HFFc6 (cell line): ENCODE results near the gene FREM1. TPM values are rescaled to one million over a fixed set of nuclear protein-coding genes. Genes with fewer than 3 reads are reported as not detected.

Experiments
- DNase-seq: peaks from one replicate; pipeline ENCODE4 v3.0.0-alpha.2; 2018
- H3K27ac Mint-ChIP-seq: 2 replicates; pipeline ENCODE4 v1.8.0; 2020; ENCODE audit warnings: mild to moderate bottlenecking, mixed read lengths
- H3K27me3 Mint-ChIP-seq: 2 replicates; pipeline ENCODE4 v1.8.0; 2021; ENCODE audit warnings: mild to moderate bottlenecking, moderate library complexity, mixed read lengths; ENCODE audit not compliant: insufficient read depth
- H3K36me3 Mint-ChIP-seq: 2 replicates; pipeline ENCODE4 v1.8.0; 2021; ENCODE audit warnings: low read depth, mixed read lengths
- H3K4me1 Mint-ChIP-seq: 2 replicates; pipeline ENCODE4 v1.8.0; 2020; ENCODE audit warnings: low read depth, mixed read lengths
- H3K4me3 Mint-ChIP-seq: 2 replicates; pipeline ENCODE4 v1.8.0; 2020; ENCODE audit warnings: mild to moderate bottlenecking, moderate library complexity, mixed read lengths
- H3K9me3 Mint-ChIP-seq: 2 replicates; pipeline ENCODE4 v1.8.0; 2020; ENCODE audit warnings: mild to moderate bottlenecking, mixed read lengths
- total RNA-seq, 6 experiments: library from RNA; stranded (reverse); fragmentation: NEBNext Ultra II Directional; extraction: Animal tissue kit (Norgen Biotek cat#: 25700); gene quantifications; 2 replicates in 1 of 6; 3 replicates in 5 of 6; pipeline ENCODE4 v1.2.3, GENCODE V29; 2021
- TF ChIP-seq, protein P1 (sequence below): fragments of 200-600 bp; sonication (generic); IDR thresholded peaks from 2 replicates; pipeline ENCODE4 v1.5.0; 2021; ENCODE audit warnings: antibody characterized with exemption, mild to moderate bottlenecking

FREM1 gene
- total RNA-seq, 6 experiments from 2014 or later = 0.03 to 0.16 (median 0.06) TPM; not detected in 2

DNA sequence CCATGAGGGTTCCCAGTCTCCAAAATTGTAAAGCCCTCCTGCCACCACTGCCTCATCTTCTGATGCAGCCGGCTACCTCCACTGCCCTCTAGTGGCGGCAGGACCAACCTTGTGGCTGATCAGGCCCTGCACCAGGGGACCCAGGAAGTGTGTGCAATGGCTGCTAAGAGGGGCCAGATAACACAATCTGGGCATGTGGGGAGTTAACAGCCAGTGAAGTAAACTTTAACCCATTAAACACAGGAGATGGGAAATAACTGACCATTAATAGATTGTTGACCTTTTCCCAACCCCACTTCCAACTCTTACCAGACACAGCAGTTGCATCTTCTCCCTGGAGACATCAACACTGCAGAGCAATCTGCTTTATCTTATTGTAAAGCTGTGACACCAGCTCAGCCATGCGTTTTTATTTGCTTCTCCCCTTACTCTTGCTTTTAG lies 63.3 kb downstream of the FREM1 start:
- H3K9me3 Mint-ChIP-seq = peaks cover 7% of the 10 kb centered on the region; the same call in 1 of the 2 replicates
- TF ChIP-seq, protein P1, sequence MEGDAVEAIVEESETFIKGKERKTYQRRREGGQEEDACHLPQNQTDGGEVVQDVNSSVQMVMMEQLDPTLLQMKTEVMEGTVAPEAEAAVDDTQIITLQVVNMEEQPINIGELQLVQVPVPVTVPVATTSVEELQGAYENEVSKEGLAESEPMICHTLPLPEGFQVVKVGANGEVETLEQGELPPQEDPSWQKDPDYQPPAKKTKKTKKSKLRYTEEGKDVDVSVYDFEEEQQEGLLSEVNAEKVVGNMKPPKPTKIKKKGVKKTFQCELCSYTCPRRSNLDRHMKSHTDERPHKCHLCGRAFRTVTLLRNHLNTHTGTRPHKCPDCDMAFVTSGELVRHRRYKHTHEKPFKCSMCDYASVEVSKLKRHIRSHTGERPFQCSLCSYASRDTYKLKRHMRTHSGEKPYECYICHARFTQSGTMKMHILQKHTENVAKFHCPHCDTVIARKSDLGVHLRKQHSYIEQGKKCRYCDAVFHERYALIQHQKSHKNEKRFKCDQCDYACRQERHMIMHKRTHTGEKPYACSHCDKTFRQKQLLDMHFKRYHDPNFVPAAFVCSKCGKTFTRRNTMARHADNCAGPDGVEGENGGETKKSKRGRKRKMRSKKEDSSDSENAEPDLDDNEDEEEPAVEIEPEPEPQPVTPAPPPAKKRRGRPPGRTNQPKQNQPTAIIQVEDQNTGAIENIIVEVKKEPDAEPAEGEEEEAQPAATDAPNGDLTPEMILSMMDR = peak; percentile 79
- H3K36me3 Mint-ChIP-seq = no peaks in the 10 kb centered on the region
- H3K4me3 Mint-ChIP-seq = no peak overlapping the region
- peak; percentile 4 for DNase-seq
- H3K27ac Mint-ChIP-seq = no peak overlapping the region
- H3K4me1 Mint-ChIP-seq = no peaks in the 10 kb centered on the region
- no peaks in the 10 kb centered on the region for H3K27me3 Mint-ChIP-seq

DNA sequence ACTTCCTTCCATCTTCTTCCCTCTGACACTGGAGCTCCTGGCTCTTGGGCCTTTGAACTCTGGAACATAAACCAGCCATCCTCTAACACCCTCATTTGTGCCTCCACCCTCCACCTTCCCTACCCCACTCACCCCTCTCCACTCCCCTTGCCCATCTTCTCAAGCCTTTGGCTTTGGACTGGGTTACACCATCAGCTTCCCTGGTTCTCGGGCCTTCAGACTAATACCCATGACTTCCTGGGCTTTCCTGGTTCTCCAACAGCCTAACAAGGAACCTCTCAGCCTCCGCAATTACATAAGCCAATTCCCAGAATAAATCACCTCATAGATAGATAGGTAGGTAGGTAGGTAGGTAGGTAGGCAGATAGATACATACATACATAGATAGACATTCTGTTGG lies 67.1 kb downstream of the FREM1 start:
- Mint-ChIP-seq H3K36me3 (no peaks in the 10 kb centered on the region), H3K4me3 (no peak overlapping the region), H3K4me1 (no peaks in the 10 kb centered on the region), H3K27ac (no peak overlapping the region), H3K27me3 (no peaks in the 10 kb centered on the region; the same call in 1 of the 2 replicates), H3K9me3 (peaks cover 7% of the 10 kb centered on the region; the same call in 1 of the 2 replicates)
- no peak for DNase-seq
- TF ChIP-seq, protein P1 = no peak

DNA sequence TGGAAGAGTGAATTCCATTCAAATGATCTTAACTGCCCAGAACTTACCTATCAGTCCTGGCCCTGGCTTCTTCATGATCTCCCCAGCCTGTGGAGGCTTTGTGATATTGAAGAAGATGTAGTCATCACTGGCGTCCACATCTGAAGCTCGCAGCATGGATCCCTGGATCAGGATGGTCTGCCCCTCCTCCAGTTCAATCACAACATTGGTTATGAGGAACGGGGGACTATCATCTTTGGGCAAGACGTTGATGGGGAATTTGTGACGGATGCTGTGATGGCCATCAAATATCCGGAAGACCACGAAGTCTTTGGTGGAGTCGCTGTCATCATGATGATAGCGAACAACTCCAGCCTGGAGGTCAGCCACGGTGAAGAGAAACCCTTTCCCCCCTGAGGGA lies 68.0 kb downstream of the FREM1 start:
- no peak overlapping the region for H3K27ac Mint-ChIP-seq

GRCh38 chr9:14838701-14839100 lies 71.5 kb downstream of the FREM1 start:
- H3K4me3 Mint-ChIP-seq = no peak overlapping the region
- no peaks in the 10 kb centered on the region for H3K4me1 Mint-ChIP-seq
- H3K27ac Mint-ChIP-seq = no peak overlapping the region
- H3K9me3 Mint-ChIP-seq = no peaks in the 10 kb centered on the region; the same call in 1 of the 2 replicates
- TF ChIP-seq, protein P1 = no peak
- DNase-seq = no peak
- peaks cover 2% of the 10 kb centered on the region for H3K27me3 Mint-ChIP-seq
- H3K36me3 Mint-ChIP-seq = no peaks in the 10 kb centered on the region; the same call in 1 of the 2 replicates

More for the DNA sequence above, 68.0 kb downstream of the FREM1 start:
- TF ChIP-seq, protein P1 = no peak
- Mint-ChIP-seq H3K36me3 (no peaks in the 10 kb centered on the region; the same call in 1 of the 2 replicates), H3K4me1 (no peaks in the 10 kb centered on the region), H3K9me3 (peaks cover 7% of the 10 kb centered on the region; the same call in 1 of the 2 replicates), H3K27me3 (no peaks in the 10 kb centered on the region; the same call in 1 of the 2 replicates), H3K4me3 (no peak overlapping the region)
- DNase-seq = no peak

DNA sequence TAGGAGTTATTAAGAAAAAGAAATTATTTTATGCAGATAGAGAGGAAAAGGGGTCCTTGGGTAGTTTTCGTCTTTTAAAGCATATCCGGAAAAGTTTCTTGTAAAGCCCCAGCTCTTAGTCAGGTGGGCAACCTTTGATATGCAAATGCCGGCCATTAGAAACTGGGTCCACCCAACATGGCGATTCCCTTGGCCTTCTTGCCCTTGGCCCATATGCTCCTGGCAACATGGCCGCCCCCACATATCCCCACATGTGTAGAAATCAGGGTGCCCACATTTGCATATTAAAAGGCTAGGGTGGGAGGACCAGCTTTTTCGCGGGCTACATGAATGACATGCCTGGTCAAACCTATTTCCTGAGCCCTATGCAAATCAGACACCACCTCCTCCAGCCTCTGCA lies 73.3 kb downstream of the FREM1 start:
- no peaks in the 10 kb centered on the region for H3K9me3 Mint-ChIP-seq
- no peak overlapping the region for H3K4me3 Mint-ChIP-seq
- H3K36me3 Mint-ChIP-seq = no peaks in the 10 kb centered on the region; the same call in 1 of the 2 replicates
- no peak overlapping the region for H3K27ac Mint-ChIP-seq
- no peak for DNase-seq
- no peaks in the 10 kb centered on the region; the same call in 1 of the 2 replicates for H3K4me1 Mint-ChIP-seq
- peaks cover 2% of the 10 kb centered on the region for H3K27me3 Mint-ChIP-seq
- TF ChIP-seq, protein P1 = no peak
